ENCODE data around the gene NRXN3. TPM values are rescaled to one million over a fixed set of nuclear protein-coding genes. Genes with fewer than 3 reads are reported as not detected.

The NRXN3 gene
- total RNA-seq, 1 experiment from 2014 or later, result not detected

- CTCF ChIA-PET, result no interaction called here
- in situ Hi-C loops (cut with HindIII; ENCODE audit: low pct_unique_long_range_greater_than_20kb, low sequenced_read_pairs) (no loop called here), intact Hi-C loops (cut with micrococcal nuclease; ENCODE audit: unreplicated experiment) (no loop called here)
- Histone ChIP-seq H3K4me1 (ENCODE audit: control insufficient read depth, insufficient read depth, low read length) (no peaks in the 10 kb centered on the region), H3K4me3 (ENCODE audit: low read depth in 2 of 2, low read length in 2 of 2) (no peak overlapping the region), H3K9me3 (ENCODE audit: control insufficient read depth, insufficient read depth, low read depth, low read length) (no peaks in the 10 kb centered on the region), H3K36me3 (ENCODE audit: control insufficient read depth, insufficient read depth, low read length) (no peaks in the 10 kb centered on the region), H3K27me3 (ENCODE audit: control insufficient read depth, insufficient read depth, low read length) (no peaks in the 10 kb centered on the region), H3K27ac (ENCODE audit: low read length) (no peak overlapping the region)
- DNase-seq (ENCODE audit: low read depth, low spot score) (no peak), ATAC-seq (no peak)
- TF ChIP-seq SIN3A (IDR thresholded peaks at IDR 0.05; ENCODE audit: borderline replicate concordance, insufficient read depth, low read depth, low read length), result no peak
- no peak for TF ChIP-seq REST (IDR thresholded peaks at IDR 0.05; ENCODE audit: insufficient read depth in 1 of 2, low read depth in 2 of 2, low read length in 1 of 2)
- no peak for TF ChIP-seq CTCF (IDR thresholded peaks at IDR 0.05)
- no peak for TF ChIP-seq TCF7L2 (IDR thresholded peaks at IDR 0.05; ENCODE audit: low read depth, low read length)
- TF ChIP-seq POLR2AphosphoS5 (IDR thresholded peaks at IDR 0.05; ENCODE audit: low read depth, low read length), result no peak
- no TSS peak for BruUV-seq (replicated peaks)
- POLR2A ChIA-PET, result no interaction called here
These were observed 273.7 kb downstream of the NRXN3 start for GRCh38 chr14:78443834-78444233.

GRCh38 chr14:78445275-78445674 is 275.1 kb downstream of the NRXN3 start:
- H3K4me3 ChIP-seq (ENCODE audit: low read depth in 2 of 2, low read length in 2 of 2), result no peak overlapping the region
- no peaks in the 10 kb centered on the region for H3K9me3 ChIP-seq (ENCODE audit: control insufficient read depth, insufficient read depth, low read depth, low read length)
- no peak for TF ChIP-seq POLR2AphosphoS5 (IDR thresholded peaks at IDR 0.05; ENCODE audit: low read depth, low read length)
- no peak for TF ChIP-seq REST (IDR thresholded peaks at IDR 0.05; ENCODE audit: insufficient read depth in 1 of 2, low read depth in 2 of 2, low read length in 1 of 2)
- TF ChIP-seq CTCF (IDR thresholded peaks at IDR 0.05), result no peak
- TF ChIP-seq SIN3A (IDR thresholded peaks at IDR 0.05; ENCODE audit: borderline replicate concordance, insufficient read depth, low read depth, low read length), result no peak
- TF ChIP-seq TCF7L2 (IDR thresholded peaks at IDR 0.05; ENCODE audit: low read depth, low read length), result no peak
- in situ Hi-C loops (cut with HindIII; ENCODE audit: low pct_unique_long_range_greater_than_20kb, low sequenced_read_pairs) (no loop called here), intact Hi-C loops (cut with micrococcal nuclease; ENCODE audit: unreplicated experiment) (loop anchor here (5.0 kb wide), 1 partner anchor 122 kb away; no protein-coding TSS in a partner anchor)
- H3K4me1 ChIP-seq (ENCODE audit: control insufficient read depth, insufficient read depth, low read length), result no peaks in the 10 kb centered on the region
- ChIA-PET CTCF (no interaction called here), POLR2A (no interaction called here)
- BruUV-seq (replicated peaks), result no TSS peak
- H3K36me3 ChIP-seq (ENCODE audit: control insufficient read depth, insufficient read depth, low read length), result no peaks in the 10 kb centered on the region
- no peak overlapping the region for H3K27ac ChIP-seq (ENCODE audit: low read length)
- DNase-seq (ENCODE audit: low read depth, low spot score) (no peak), ATAC-seq (no peak)
- no peaks in the 10 kb centered on the region for H3K27me3 ChIP-seq (ENCODE audit: control insufficient read depth, insufficient read depth, low read length)

Data from Panc1 (cell line).